ENCODE data around the gene RPL35A. TPM values are rescaled to one million over a fixed set of nuclear protein-coding genes. Genes with fewer than 3 reads are reported as not detected.
"Not testable (repeated sequence)": the region's sequence is repeated elsewhere in the genome, so short reads cannot be mapped to it uniquely, and the experiment has no call there.

The RPL35A gene
- total RNA-seq, 1 donor, result 1,042 TPM

- no peak for DNase-seq (ENCODE audit: low read depth)
- no peak for TF ChIP-seq CTCF (IDR thresholded peaks at IDR 0.05; ENCODE audit: insufficient read depth, low read length)
- H3K4me3 ChIP-seq (ENCODE audit: low read depth, low read length), result no peak overlapping the region
Observed at GRCh38 chr3:197953325-197953724, 3.3 kb downstream of the RPL35A start.

DNA sequence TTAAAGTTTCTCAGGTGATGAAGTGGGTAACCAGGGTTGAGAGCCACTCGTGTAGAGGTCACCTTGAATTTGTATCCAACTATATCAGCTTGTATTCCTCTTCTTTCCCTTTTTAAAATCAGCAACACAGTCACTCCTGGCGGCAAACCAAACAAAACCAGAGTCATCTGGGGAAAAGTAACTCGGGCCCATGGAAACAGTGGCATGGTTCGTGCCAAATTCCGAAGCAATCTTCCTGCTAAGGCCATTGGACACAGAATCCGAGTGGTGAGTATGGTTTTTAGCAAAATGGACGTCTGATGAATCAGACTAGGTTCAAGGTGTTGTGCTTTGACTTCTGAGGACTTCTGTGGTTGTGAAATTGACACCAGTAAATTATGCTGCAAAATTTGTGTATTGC lies 3.9 kb downstream of the RPL35A start:
- DNase-seq (ENCODE audit: low read depth), result peak; percentile 81

DNA sequence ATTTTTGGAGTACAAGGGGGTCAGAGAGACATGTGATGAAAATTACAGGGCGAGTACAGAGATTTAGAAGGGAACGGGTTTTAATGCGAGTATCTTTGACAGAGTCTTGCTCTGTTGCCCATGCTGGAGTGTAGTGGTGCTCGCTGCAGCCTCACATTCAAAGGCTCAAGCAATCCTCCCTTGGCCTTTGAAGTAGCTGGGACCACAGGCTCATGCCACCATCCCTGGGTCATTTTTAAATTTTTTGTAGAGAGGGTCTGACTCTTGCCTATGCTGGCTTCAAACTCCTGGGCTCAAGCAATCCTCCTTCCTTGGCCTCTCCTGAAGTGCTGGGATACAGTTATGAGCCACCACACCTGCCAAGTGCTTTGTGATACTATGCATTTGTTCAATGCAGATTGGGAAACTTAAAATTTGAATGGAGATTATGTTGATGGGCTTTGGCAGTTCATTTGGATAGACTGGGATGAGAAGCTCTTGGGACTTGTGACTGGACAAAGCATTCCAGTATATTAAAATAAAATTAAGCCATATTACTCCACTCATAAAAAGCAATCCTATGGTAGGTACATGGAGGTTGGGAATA lies 6.0 kb downstream of the RPL35A start:
- TF ChIP-seq CTCF (IDR thresholded peaks at IDR 0.05; ENCODE audit: insufficient read depth, low read length), result no peak
- H3K4me3 ChIP-seq (ENCODE audit: low read depth, low read length), result no peak overlapping the region
- no peak for DNase-seq (ENCODE audit: low read depth)

More for the DNA sequence above, 3.9 kb downstream of the RPL35A start:
- H3K4me3 ChIP-seq (ENCODE audit: low read depth, low read length), result no peak overlapping the region
- no peak for TF ChIP-seq CTCF (IDR thresholded peaks at IDR 0.05; ENCODE audit: insufficient read depth, low read length)

- DNase-seq (ENCODE audit: low read depth), result no peak
- no peak for TF ChIP-seq CTCF (IDR thresholded peaks at IDR 0.05; ENCODE audit: insufficient read depth, low read length)
- H3K4me3 ChIP-seq (ENCODE audit: low read depth, low read length), result no peak overlapping the region
Observed at GRCh38 chr3:197956626-197956988, 6.6 kb downstream of the RPL35A start.

GRCh38 chr3:197957790-197958133 lies 7.8 kb downstream of the RPL35A start:
- DNase-seq (ENCODE audit: low read depth), result no peak
- H3K4me3 ChIP-seq (ENCODE audit: low read depth, low read length), result no peak overlapping the region
- no peak for TF ChIP-seq CTCF (IDR thresholded peaks at IDR 0.05; ENCODE audit: insufficient read depth, low read length)

DNA sequence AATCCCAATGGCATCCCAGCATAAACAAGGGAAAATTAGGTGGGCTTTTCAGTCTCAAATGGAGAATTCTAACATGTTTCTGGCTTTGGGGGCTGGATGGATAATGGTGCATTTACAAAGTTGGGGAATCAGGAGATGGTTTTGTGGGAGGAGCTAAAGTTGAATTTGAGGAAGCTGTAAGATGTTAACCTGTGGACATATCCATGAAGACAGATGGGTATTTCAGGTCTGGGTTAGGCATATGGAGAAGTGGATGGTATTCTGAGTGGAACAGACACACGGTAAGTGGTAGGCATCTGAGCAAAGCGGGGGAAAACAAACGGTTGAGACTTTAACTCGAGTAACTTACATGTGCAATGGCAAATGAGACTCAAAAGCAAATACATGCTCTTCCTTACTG lies 8.4 kb downstream of the RPL35A start:
- H3K4me3 ChIP-seq (ENCODE audit: low read depth, low read length), result no peak overlapping the region
- TF ChIP-seq CTCF (IDR thresholded peaks at IDR 0.05; ENCODE audit: insufficient read depth, low read length), result no peak
- no peak for DNase-seq (ENCODE audit: low read depth)

DNA sequence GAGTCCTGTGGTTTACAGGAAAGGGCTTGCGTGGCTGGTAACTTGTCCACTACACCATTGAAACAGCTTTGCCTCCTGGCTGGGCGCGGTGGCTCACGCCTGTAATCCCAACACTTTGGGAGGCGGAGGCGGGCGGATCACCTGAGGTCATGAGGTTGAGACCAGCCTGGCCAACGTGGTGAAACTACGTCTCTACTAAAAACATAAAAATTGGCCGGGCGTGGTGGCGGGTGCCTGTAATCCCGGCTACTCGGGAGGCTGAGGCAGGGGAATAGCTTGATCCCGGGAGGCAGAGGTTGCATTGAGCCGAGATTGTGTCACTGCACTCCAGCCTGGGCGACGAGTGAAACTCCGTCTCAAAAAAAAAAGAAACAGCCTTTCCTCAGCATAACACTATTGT lies 8.9 kb downstream of the RPL35A start:
- not testable (repeated sequence) for H3K4me3 ChIP-seq (ENCODE audit: low read depth, low read length); DNase-seq (ENCODE audit: low read depth)

All from fibroblast of the aortic adventitia (primary cell).